K562 (cell line): ENCODE results near the gene CHST14. TPM values are rescaled to one million over a fixed set of nuclear protein-coding genes. Genes with fewer than 3 reads are reported as not detected.

ENCODE experiments used
- BRF1 ChIP-seq: IDR thresholded peaks from 3 replicates; pipeline ENCODE4 v1.6.1; 2011; ENCODE audit warnings: borderline replicate concordance, mild to moderate bottlenecking; ENCODE audit not compliant: insufficient read length; ENCODE audit errors: extremely low read depth
- ESRRA ChIP-seq: fragments of 450-650 bp; IDR thresholded peaks from 2 replicates; pipeline ENCODE4 v1.6.1; 2014; ENCODE audit warnings: low read depth, mild to moderate bottlenecking, moderate library complexity, borderline replicate concordance
- MTA1 ChIP-seq: fragments of 450-650 bp; IDR thresholded peaks from 2 replicates; pipeline ENCODE4 v1.6.1; 2017; ENCODE audit warnings: borderline replicate concordance
- SP1 ChIP-seq: sonication (generic); formaldehyde crosslinking; IDR thresholded peaks from 2 replicates; pipeline ENCODE4 v1.8.1; 2022; ENCODE audit warnings: mild to moderate bottlenecking, missing genetic modification reagents
- VEZF1 ChIP-seq: fragments of 200-800 bp; sonication (Bioruptor generic); IDR thresholded peaks from 2 replicates; pipeline ENCODE4 v1.6.1; 2017; ENCODE audit warnings: missing genetic modification characterization, missing compliant biosample characterization
- ZNF121 ChIP-seq: sonication (generic); formaldehyde crosslinking; conservative IDR thresholded peaks from 2 replicates; pipeline ENCODE4 v1.8.0; 2022; ENCODE audit warnings: missing genetic modification reagents
- ZNF76 ChIP-seq: fragments of 250-450 bp; sonication (Bioruptor Pico); IDR thresholded peaks from 2 replicates; pipeline ENCODE4 v1.4.0; 2020; ENCODE audit warnings: mild to moderate bottlenecking, moderate library complexity, borderline replicate concordance
- ZZZ3 ChIP-seq: fragments of 450-650 bp; IDR thresholded peaks from 2 replicates; pipeline ENCODE4 v1.6.1; 2016; ENCODE audit warnings: antibody characterized with exemption, mild to moderate bottlenecking, moderate library complexity
- polyA plus RNA-seq, 8 experiments: library from polyadenylated mRNA; depleted of rRNA in 4 of 8; stranded (reverse) in 5 of 8; unstranded in 3 of 8; fragments of >200 nt; fragmentation: Nextera tagmentation in 2 of 8; fragmentation: Illumina TruSeq in 1 of 8; extraction: Ambion mirVana in 2 of 8; extraction: Trizol in 1 of 8; gene quantifications; 2 replicates each; pipeline versions ENCODE4 v1.2.1 to v1.2.3, GENCODE V29; 2011 to 2014; ENCODE audit warnings: inconsistent platforms in 1 of 8, missing spikeins in 1 of 8
- total RNA-seq, 7 experiments: library from RNA; depleted of rRNA in 6 of 7; stranded (reverse); fragments of >200 nt in 6 of 7; fragmentation: Illumina TruSeq in 2 of 7; extraction: Trizol in 2 of 7; gene quantifications; 2 replicates each; pipeline versions ENCODE4 v1.2.1 to v1.2.3, GENCODE V29; 2011 to 2021; ENCODE audit warnings: low replicate concordance in 1 of 7
- TF ChIP-seq, protein P1 (sequence below): sonication (generic); formaldehyde crosslinking; IDR thresholded peaks from 2 replicates; pipeline ENCODE4 v1.8.1; 2023; ENCODE audit warnings: mild to moderate bottlenecking, missing genetic modification reagents
- TF ChIP-seq, protein P2 (sequence below): fragments of 450-650 bp; IDR thresholded peaks from 2 replicates; pipeline ENCODE4 v1.6.1; 2016; ENCODE audit warnings: mild to moderate bottlenecking, moderate library complexity

Gene CHST14
- total and polyA plus RNA-seq, 9 of the 15 experiments (the other 6 are each of a cell fraction or from before 2014, with no cell fraction given) = 1.6 to 12.1 (median 4.5) TPM

GRCh38 chr15:40464595-40465185 lies 6.1 kb upstream of the CHST14 start (continued):
- TF ChIP-seq MTA1 (no peak), BRF1 (no peak), ZZZ3 (no peak), ESRRA (no peak), VEZF1 (CRISPR knock-in tag) (no peak), ZNF76 (CRISPR knock-in tag) (no peak), ZNF121 (CRISPR knock-in tag) (no peak), SP1 (CRISPR knock-in tag) (no peak)
- TF ChIP-seq, protein P1, sequence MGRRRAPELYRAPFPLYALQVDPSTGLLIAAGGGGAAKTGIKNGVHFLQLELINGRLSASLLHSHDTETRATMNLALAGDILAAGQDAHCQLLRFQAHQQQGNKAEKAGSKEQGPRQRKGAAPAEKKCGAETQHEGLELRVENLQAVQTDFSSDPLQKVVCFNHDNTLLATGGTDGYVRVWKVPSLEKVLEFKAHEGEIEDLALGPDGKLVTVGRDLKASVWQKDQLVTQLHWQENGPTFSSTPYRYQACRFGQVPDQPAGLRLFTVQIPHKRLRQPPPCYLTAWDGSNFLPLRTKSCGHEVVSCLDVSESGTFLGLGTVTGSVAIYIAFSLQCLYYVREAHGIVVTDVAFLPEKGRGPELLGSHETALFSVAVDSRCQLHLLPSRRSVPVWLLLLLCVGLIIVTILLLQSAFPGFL (CRISPR knock-in tag) = no peak
- TF ChIP-seq, protein P2, sequence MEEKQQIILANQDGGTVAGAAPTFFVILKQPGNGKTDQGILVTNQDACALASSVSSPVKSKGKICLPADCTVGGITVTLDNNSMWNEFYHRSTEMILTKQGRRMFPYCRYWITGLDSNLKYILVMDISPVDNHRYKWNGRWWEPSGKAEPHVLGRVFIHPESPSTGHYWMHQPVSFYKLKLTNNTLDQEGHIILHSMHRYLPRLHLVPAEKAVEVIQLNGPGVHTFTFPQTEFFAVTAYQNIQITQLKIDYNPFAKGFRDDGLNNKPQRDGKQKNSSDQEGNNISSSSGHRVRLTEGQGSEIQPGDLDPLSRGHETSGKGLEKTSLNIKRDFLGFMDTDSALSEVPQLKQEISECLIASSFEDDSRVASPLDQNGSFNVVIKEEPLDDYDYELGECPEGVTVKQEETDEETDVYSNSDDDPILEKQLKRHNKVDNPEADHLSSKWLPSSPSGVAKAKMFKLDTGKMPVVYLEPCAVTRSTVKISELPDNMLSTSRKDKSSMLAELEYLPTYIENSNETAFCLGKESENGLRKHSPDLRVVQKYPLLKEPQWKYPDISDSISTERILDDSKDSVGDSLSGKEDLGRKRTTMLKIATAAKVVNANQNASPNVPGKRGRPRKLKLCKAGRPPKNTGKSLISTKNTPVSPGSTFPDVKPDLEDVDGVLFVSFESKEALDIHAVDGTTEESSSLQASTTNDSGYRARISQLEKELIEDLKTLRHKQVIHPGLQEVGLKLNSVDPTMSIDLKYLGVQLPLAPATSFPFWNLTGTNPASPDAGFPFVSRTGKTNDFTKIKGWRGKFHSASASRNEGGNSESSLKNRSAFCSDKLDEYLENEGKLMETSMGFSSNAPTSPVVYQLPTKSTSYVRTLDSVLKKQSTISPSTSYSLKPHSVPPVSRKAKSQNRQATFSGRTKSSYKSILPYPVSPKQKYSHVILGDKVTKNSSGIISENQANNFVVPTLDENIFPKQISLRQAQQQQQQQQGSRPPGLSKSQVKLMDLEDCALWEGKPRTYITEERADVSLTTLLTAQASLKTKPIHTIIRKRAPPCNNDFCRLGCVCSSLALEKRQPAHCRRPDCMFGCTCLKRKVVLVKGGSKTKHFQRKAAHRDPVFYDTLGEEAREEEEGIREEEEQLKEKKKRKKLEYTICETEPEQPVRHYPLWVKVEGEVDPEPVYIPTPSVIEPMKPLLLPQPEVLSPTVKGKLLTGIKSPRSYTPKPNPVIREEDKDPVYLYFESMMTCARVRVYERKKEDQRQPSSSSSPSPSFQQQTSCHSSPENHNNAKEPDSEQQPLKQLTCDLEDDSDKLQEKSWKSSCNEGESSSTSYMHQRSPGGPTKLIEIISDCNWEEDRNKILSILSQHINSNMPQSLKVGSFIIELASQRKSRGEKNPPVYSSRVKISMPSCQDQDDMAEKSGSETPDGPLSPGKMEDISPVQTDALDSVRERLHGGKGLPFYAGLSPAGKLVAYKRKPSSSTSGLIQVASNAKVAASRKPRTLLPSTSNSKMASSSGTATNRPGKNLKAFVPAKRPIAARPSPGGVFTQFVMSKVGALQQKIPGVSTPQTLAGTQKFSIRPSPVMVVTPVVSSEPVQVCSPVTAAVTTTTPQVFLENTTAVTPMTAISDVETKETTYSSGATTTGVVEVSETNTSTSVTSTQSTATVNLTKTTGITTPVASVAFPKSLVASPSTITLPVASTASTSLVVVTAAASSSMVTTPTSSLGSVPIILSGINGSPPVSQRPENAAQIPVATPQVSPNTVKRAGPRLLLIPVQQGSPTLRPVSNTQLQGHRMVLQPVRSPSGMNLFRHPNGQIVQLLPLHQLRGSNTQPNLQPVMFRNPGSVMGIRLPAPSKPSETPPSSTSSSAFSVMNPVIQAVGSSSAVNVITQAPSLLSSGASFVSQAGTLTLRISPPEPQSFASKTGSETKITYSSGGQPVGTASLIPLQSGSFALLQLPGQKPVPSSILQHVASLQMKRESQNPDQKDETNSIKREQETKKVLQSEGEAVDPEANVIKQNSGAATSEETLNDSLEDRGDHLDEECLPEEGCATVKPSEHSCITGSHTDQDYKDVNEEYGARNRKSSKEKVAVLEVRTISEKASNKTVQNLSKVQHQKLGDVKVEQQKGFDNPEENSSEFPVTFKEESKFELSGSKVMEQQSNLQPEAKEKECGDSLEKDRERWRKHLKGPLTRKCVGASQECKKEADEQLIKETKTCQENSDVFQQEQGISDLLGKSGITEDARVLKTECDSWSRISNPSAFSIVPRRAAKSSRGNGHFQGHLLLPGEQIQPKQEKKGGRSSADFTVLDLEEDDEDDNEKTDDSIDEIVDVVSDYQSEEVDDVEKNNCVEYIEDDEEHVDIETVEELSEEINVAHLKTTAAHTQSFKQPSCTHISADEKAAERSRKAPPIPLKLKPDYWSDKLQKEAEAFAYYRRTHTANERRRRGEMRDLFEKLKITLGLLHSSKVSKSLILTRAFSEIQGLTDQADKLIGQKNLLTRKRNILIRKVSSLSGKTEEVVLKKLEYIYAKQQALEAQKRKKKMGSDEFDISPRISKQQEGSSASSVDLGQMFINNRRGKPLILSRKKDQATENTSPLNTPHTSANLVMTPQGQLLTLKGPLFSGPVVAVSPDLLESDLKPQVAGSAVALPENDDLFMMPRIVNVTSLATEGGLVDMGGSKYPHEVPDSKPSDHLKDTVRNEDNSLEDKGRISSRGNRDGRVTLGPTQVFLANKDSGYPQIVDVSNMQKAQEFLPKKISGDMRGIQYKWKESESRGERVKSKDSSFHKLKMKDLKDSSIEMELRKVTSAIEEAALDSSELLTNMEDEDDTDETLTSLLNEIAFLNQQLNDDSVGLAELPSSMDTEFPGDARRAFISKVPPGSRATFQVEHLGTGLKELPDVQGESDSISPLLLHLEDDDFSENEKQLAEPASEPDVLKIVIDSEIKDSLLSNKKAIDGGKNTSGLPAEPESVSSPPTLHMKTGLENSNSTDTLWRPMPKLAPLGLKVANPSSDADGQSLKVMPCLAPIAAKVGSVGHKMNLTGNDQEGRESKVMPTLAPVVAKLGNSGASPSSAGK = no peak
